Naive thymus-derived CD8-positive, alpha-beta T cell (primary cell): ENCODE results near the gene METTL22. TPM values are rescaled to one million over a fixed set of nuclear protein-coding genes. Genes with fewer than 3 reads are reported as not detected.

ENCODE experiments used
- ATAC-seq, 2 donors: fragments of 150-1000 bp; cut with Tn5 transposase in 1 of 2; sonication (Bioruptor Pico), chemical (Tn5 transposase) in 1 of 2; 1 replicate in 1 of 2; 2 replicates in 1 of 2; pipeline ENCODE4 v1.10.0; 2021; ENCODE audit warnings: mild to moderate bottlenecking in 2 of 2, moderate library complexity in 2 of 2
- POLR2A ChIA-PET: fragments of 350-600 bp; sonication (Branson Sonifier 250); formaldehyde crosslinking; loops from one replicate; lab custom pipeline; 2021; ENCODE audit warnings: antibody characterized with exemption; lab: Charles Lee
- DNase-seq, 10 donors: peaks; one replicate each; pipeline versions ENCODE4 v3.0.0 to v3.0.0-alpha.2; 2020 to 2022
- H3K27ac Mint-ChIP-seq, 10 donors: one replicate each; pipeline ENCODE4 v1.8.0; 2020 to 2022; ENCODE audit warnings: mild to moderate bottlenecking in 10 of 10, mixed read lengths in 10 of 10, moderate library complexity in 4 of 10, inconsistent platforms in 1 of 10
- H3K27me3 Mint-ChIP-seq, 5 donors: one replicate each; pipeline ENCODE4 v1.8.0; 2021 to 2022; ENCODE audit warnings: mixed read lengths in 5 of 5
- H3K36me3 Mint-ChIP-seq, 3 donors: one replicate each; pipeline ENCODE4 v1.8.0; 2020 to 2022; ENCODE audit warnings: mixed read lengths in 3 of 3, mild to moderate bottlenecking in 2 of 3, inconsistent platforms in 1 of 3
- H3K4me1 Mint-ChIP-seq, 4 donors: one replicate each; pipeline ENCODE4 v1.8.0; 2021 to 2022; ENCODE audit warnings: mixed read lengths in 4 of 4
- H3K4me3 Mint-ChIP-seq, 10 donors: one replicate each; pipeline ENCODE4 v1.8.0; 2020 to 2022; ENCODE audit warnings: mild to moderate bottlenecking in 10 of 10, mixed read lengths in 10 of 10, moderate library complexity in 6 of 10, inconsistent platforms in 1 of 10
- H3K9me3 Mint-ChIP-seq, 9 donors: one replicate each; pipeline ENCODE4 v1.8.0; 2020 to 2022; ENCODE audit warnings: mixed read lengths in 9 of 9, mild to moderate bottlenecking in 3 of 9, inconsistent platforms in 1 of 9, moderate library complexity in 1 of 9
- polyA plus RNA-seq, 3 donors: library from polyadenylated mRNA; unstranded; fragments of 300-500 nt; fragmentation: Illumina TruSeq; gene quantifications; one replicate each; pipeline ENCODE4 v1.2.3, GENCODE V29; 2021
- total RNA-seq, 8 experiments: library from RNA in 2 of 8; stranded (reverse) in 2 of 8; gene quantifications; one replicate each; pipeline ENCODE4 v1.2.3 and lab custom pipeline; 2021 to 2026

The METTL22 gene
- total and polyA plus RNA-seq, 5 experiments from 2014 or later: 6.9 to 52.2 (median 12.7) TPM

DNA sequence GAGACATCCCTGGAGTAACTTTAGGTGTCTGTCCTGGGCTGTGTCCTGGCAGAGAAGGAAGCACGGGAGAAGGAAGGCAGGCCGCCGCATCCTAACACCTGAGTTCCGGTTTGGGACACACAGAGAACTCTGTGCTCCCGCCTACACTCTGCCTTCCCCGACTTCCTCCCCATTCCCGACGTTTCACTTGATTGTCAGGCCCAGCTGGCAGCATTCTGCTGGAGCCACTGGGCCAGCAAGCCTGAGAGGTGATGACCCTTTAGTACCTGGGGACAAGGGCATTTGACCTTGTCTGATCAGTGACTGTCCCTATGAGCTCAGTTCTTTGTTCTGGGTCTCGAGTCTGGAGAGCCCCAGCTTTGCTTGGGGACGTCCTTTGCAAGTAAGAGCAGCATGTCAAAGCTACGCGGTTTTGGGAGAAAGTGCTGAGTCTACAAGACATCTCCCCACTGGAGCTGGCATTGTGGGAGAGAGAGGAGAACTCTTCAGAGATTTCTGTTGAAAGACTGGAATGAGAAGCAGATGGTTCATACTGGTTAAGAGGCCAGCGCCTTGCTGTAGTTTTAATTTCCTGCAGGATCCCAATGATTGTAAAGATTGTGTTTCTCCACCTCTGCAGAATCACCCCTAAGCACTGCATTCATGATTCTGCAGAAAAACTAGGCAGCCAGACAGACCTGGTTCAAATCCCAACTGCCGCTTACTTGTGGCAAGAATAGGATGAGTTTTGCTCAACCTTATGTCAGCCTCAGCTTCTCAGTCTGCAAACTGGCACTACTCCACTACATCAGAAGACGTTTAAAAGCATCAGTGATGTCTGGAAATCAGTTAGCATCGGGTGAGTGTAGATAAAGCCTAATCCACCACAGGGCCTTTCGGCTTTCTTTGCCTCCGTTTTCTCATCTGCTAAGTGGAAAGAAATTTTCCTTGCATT lies 73.6 kb downstream of the METTL22 start:
- Mint-ChIP-seq H3K4me1 (peaks cover 0 to 6% (median 0%) of the 10 kb centered on the region in 4 donors), H3K36me3 (peaks cover 0 to 25% (median 16%) of the 10 kb centered on the region in 3 donors), H3K27me3 (no peaks in the 10 kb centered on the region), H3K4me3 (no peak overlapping the region), H3K27ac (no peak overlapping the region), H3K9me3 (peaks cover 0 to 9% (median 0%) of the 10 kb centered on the region in 9 donors)
- DNase-seq: no peak
- POLR2A ChIA-PET: no interaction called here
- ATAC-seq: no peak

DNA sequence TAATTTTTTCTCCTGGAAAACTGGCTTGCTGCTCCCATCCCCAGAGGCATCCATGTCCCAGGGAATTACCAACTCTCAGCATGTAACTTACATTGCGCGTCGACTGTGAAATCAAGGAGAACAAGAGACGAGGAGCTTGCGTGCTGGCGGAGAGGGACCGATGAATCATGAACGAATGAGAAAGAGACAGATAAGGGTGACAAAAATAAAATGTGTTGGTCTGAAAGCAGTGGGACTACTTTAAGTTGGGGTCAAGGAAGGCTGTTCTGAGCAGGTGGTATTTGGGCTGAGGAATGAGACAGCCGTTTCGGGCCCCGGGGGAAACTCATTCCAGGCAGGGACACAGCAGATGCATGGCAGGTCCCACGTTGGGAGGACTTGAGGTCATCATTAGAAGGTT lies 75.4 kb downstream of the METTL22 start:
- no peaks in the 10 kb centered on the region for H3K27me3 Mint-ChIP-seq
- H3K4me1 Mint-ChIP-seq: peaks cover 0 to 2% (median 0%) of the 10 kb centered on the region in 4 donors
- no peak overlapping the region for H3K4me3 Mint-ChIP-seq
- ATAC-seq (no peak), DNase-seq (no peak)
- H3K9me3 Mint-ChIP-seq: no peaks in the 10 kb centered on the region
- peak overlapping the region in 1 of 10 donors; percentile 2 for H3K27ac Mint-ChIP-seq
- POLR2A ChIA-PET: no interaction called here
- peaks cover 1 to 25% (median 9%) of the 10 kb centered on the region in 3 donors for H3K36me3 Mint-ChIP-seq

DNA sequence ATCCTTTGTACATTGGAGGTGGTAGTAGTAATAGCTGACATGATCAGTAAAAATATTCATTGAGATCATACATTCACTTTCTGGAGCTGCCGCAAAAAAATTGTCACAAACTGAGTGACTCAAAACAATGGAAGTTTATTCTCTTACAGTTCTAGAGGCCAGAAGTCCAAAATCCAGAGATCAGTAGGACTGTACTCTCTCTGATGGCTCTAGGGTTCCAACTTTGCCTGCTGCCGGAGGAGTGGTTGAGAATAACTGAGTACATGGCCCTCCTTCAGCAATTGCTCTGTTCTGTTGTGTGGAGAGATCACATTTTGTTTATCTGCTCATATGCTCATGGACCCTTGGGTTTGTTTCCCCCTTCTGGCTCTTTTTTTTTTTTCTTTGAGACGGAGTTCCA lies 76.5 kb downstream of the METTL22 start:
- H3K27ac Mint-ChIP-seq: no peak overlapping the region
- no peak overlapping the region for H3K4me3 Mint-ChIP-seq
- peaks cover 4 to 30% (median 12%) of the 10 kb centered on the region in 3 donors for H3K36me3 Mint-ChIP-seq
- POLR2A ChIA-PET: no interaction called here
- H3K27me3 Mint-ChIP-seq: no peaks in the 10 kb centered on the region
- H3K9me3 Mint-ChIP-seq: no peaks in the 10 kb centered on the region
- DNase-seq (no peak), ATAC-seq (no peak)
- H3K4me1 Mint-ChIP-seq: peaks cover 0 to 3% (median 0%) of the 10 kb centered on the region in 4 donors

Other genes with a start within 250 kb of the METTL22 start
- not detected for gene TMEM114, start 31.2 kb upstream of the METTL22 start, total RNA-seq
- not detected for gene TMEM114, start 31.2 kb upstream of the METTL22 start, polyA plus RNA-seq
- gene ABAT, start 52.9 kb downstream of the METTL22 start, total RNA-seq: 1 to 10 TPM; 10.0 TPM
- 1 to 10 TPM; 1.7 to 2.4 (median 1.7) TPM for gene ABAT, start 52.9 kb downstream of the METTL22 start, polyA plus RNA-seq
- gene TMEM186, start 175.9 kb downstream of the METTL22 start, total RNA-seq: 10 to 100 TPM; 12.0 to 12.5 TPM
- gene TMEM186, start 175.9 kb downstream of the METTL22 start, polyA plus RNA-seq: 10 to 100 TPM; 10.3 to 15.8 (median 14.1) TPM
- 10 to 100 TPM; 35.2 to 41.9 TPM for gene PMM2, start 176.1 kb downstream of the METTL22 start, total RNA-seq
- gene PMM2, start 176.1 kb downstream of the METTL22 start, polyA plus RNA-seq: 10 to 100 TPM; 21.4 to 26.0 (median 22.5) TPM
- gene CARHSP1, start 247.3 kb downstream of the METTL22 start, total RNA-seq: 10 to 100 TPM; 59.6 to 61.2 TPM
- 10 to 100 TPM; 40.0 to 51.9 (median 48.5) TPM for gene CARHSP1, start 247.3 kb downstream of the METTL22 start, polyA plus RNA-seq